Subcutaneous abdominal adipose tissue (tissue), 5 donors: Measurements from ENCODE around the gene ARHGAP24.
A peak's percentile ranks its signal among the peaks of the same experiment; 100 is the strongest.

ENCODE experiments used
- H3K27ac ChIP-seq: one replicate; pipeline ENCODE4 v1.7.0; 2013; ENCODE audit warnings: low read depth, mild to moderate bottlenecking, inconsistent platforms, low read length, moderate library complexity
- H3K27me3 ChIP-seq, 5 donors: one replicate each; pipeline ENCODE4 v1.7.0; 2013; ENCODE audit warnings: low read length in 5 of 5, inconsistent platforms in 1 of 5; ENCODE audit not compliant: control insufficient read depth in 5 of 5, insufficient read depth in 4 of 5
- H3K36me3 ChIP-seq, 5 donors: one replicate each; pipeline ENCODE4 v1.7.0; 2013; ENCODE audit warnings: low read length in 5 of 5; ENCODE audit not compliant: control insufficient read depth in 5 of 5, insufficient read depth in 5 of 5
- H3K4me1 ChIP-seq, 5 donors: one replicate each; pipeline ENCODE4 v1.7.0; 2013; ENCODE audit warnings: low read length in 5 of 5, mild to moderate bottlenecking in 3 of 5, moderate library complexity in 1 of 5; ENCODE audit not compliant: control insufficient read depth in 5 of 5, insufficient read depth in 5 of 5
- H3K4me3 ChIP-seq, 5 donors: one replicate each; pipeline ENCODE4 v1.7.0; 2013; ENCODE audit warnings: low read length in 5 of 5, low read depth in 1 of 5
- H3K9ac ChIP-seq, 5 donors: one replicate each; pipeline ENCODE4 v1.7.0; 2013; ENCODE audit warnings: low read length in 5 of 5, mild to moderate bottlenecking in 4 of 5, moderate library complexity in 3 of 5
- H3K9me3 ChIP-seq, 5 donors: one replicate each; pipeline ENCODE4 v1.7.0; 2013; ENCODE audit warnings: low read length in 5 of 5; ENCODE audit not compliant: control insufficient read depth in 5 of 5
- donor health status: healthy.
- donor health status: healthy.
- donor health status: healthy.
- donor health status: healthy.
- donor health status: healthy.

Gene ARHGAP24

GRCh38 chr4:85448906-85449890 is 25.8 kb upstream of the ARHGAP24 start:
- no peak overlapping the region for H3K27ac ChIP-seq

GRCh38 chr4:85452058-85452731 is 22.8 kb upstream of the ARHGAP24 start:
- Histone ChIP-seq H3K9me3 (peaks cover 0 to 3% (median 0%) of the 10 kb centered on the region in 5 donors), H3K4me1 (peaks cover 0 to 10% (median 5%) of the 10 kb centered on the region in 5 donors), H3K36me3 (no peaks in the 10 kb centered on the region), H3K4me3 (no peak overlapping the region), H3K9ac (no peak overlapping the region), H3K27me3 (no peaks in the 10 kb centered on the region), H3K27ac (no peak overlapping the region)

More at GRCh38 chr4:85448906-85449890, 25.8 kb upstream of the ARHGAP24 start:
- H3K9ac ChIP-seq, result no peak overlapping the region
- no peaks in the 10 kb centered on the region for H3K27me3 ChIP-seq
- no peak overlapping the region for H3K4me3 ChIP-seq
- no peaks in the 10 kb centered on the region for H3K36me3 ChIP-seq
- H3K9me3 ChIP-seq, result no peaks in the 10 kb centered on the region
- H3K4me1 ChIP-seq, result peaks cover 0 to 18% (median 11%) of the 10 kb centered on the region in 5 donors

GRCh38 chr4:85455942-85456341 is 19.0 kb upstream of the ARHGAP24 start:
- no peaks in the 10 kb centered on the region for H3K36me3 ChIP-seq
- no peak overlapping the region for H3K9ac ChIP-seq
- H3K4me3 ChIP-seq, result no peak overlapping the region
- no peaks in the 10 kb centered on the region for H3K27me3 ChIP-seq
- peaks cover 0 to 19% (median 12%) of the 10 kb centered on the region in 5 donors for H3K4me1 ChIP-seq
- H3K9me3 ChIP-seq, result peaks cover 0 to 3% (median 0%) of the 10 kb centered on the region in 5 donors
- H3K27ac ChIP-seq, result no peak overlapping the region

- H3K27me3 ChIP-seq, result no peaks in the 10 kb centered on the region
- H3K36me3 ChIP-seq, result no peaks in the 10 kb centered on the region
- H3K27ac ChIP-seq, result peak overlapping the region; percentile 71
- peaks cover 0 to 3% (median 0%) of the 10 kb centered on the region in 5 donors for H3K9me3 ChIP-seq
- no peak overlapping the region for H3K9ac ChIP-seq
- no peak overlapping the region for H3K4me3 ChIP-seq
- H3K4me1 ChIP-seq, result peaks cover 0 to 9% (median 7%) of the 10 kb centered on the region in 5 donors
Observed at GRCh38 chr4:85457752-85458467, 17.0 kb upstream of the ARHGAP24 start.

- Histone ChIP-seq H3K4me3 (no peak overlapping the region), H3K27me3 (no peaks in the 10 kb centered on the region), H3K9ac (no peak overlapping the region), H3K4me1 (peaks cover 0 to 9% (median 7%) of the 10 kb centered on the region in 5 donors), H3K36me3 (no peaks in the 10 kb centered on the region), H3K9me3 (peaks cover 0 to 3% (median 0%) of the 10 kb centered on the region in 5 donors), H3K27ac (no peak overlapping the region)
Observed at GRCh38 chr4:85459736-85460135, 15.2 kb upstream of the ARHGAP24 start.

GRCh38 chr4:85474356-85474755 is 594 bp upstream of the ARHGAP24 start:
- no peaks in the 10 kb centered on the region for H3K9me3 ChIP-seq
- H3K27ac ChIP-seq, result peak overlapping the region; percentile 84
- H3K4me1 ChIP-seq, result peaks cover 1 to 35% (median 24%) of the 10 kb centered on the region in 5 donors
- peak overlapping the region; percentile 71 to 94 (median 83) for H3K4me3 ChIP-seq
- H3K36me3 ChIP-seq, result no peaks in the 10 kb centered on the region
- no peaks in the 10 kb centered on the region for H3K27me3 ChIP-seq
- peak overlapping the region in 3 of 5 donors; percentile 62 to 87 (median 84) for H3K9ac ChIP-seq

- Histone ChIP-seq H3K9ac (peak overlapping the region in 1 of 5 donors; percentile 80), H3K27ac (peak overlapping the region; percentile 89), H3K4me3 (peak overlapping the region; percentile 60 to 94 (median 71)), H3K4me1 (peaks cover 1 to 39% (median 33%) of the 10 kb centered on the region in 5 donors), H3K27me3 (no peaks in the 10 kb centered on the region), H3K9me3 (no peaks in the 10 kb centered on the region), H3K36me3 (no peaks in the 10 kb centered on the region)
Observed at GRCh38 chr4:85475631-85476233, 782 bp downstream of the ARHGAP24 start.

GRCh38 chr4:85476381-85476780 is 1.4 kb downstream of the ARHGAP24 start:
- Histone ChIP-seq H3K4me1 (peaks cover 1 to 39% (median 33%) of the 10 kb centered on the region in 5 donors), H3K27ac (peak overlapping the region; percentile 89), H3K9ac (peak overlapping the region in 4 of 5 donors; percentile 12 to 80 (median 44)), H3K36me3 (no peaks in the 10 kb centered on the region), H3K9me3 (no peaks in the 10 kb centered on the region), H3K4me3 (peak overlapping the region; percentile 46 to 66 (median 59)), H3K27me3 (no peaks in the 10 kb centered on the region)

- H3K27ac ChIP-seq, result peak overlapping the region; percentile 89
- H3K4me1 ChIP-seq, result peaks cover 1 to 39% (median 36%) of the 10 kb centered on the region in 5 donors
- peak overlapping the region; percentile 31 to 66 (median 49) for H3K4me3 ChIP-seq
- no peaks in the 10 kb centered on the region for H3K36me3 ChIP-seq
- H3K27me3 ChIP-seq, result no peaks in the 10 kb centered on the region
- H3K9ac ChIP-seq, result peak overlapping the region in 2 of 5 donors; percentile 53 to 80
- H3K9me3 ChIP-seq, result no peaks in the 10 kb centered on the region
Observed at GRCh38 chr4:85477534-85477933, 2.6 kb downstream of the ARHGAP24 start.
